Effector memory CD8-positive, alpha-beta T cell (primary cell): ENCODE results near the gene IQCE.

Source experiments
- ATAC-seq: fragments of 150-1000 bp; cut with Tn5 transposase; replicated peaks from 2 replicates; pipeline ENCODE4 v1.10.0; 2021; ENCODE audit warnings: mild to moderate bottlenecking, moderate library complexity
- DNase-seq, 3 experiments: peaks; one replicate each; pipeline ENCODE4 v3.0.0; 2021
- H3K27ac Mint-ChIP-seq, 2 donors: one replicate each; pipeline ENCODE4 v1.8.0; 2022; ENCODE audit warnings: mild to moderate bottlenecking in 2 of 2, mixed read lengths in 2 of 2, moderate library complexity in 2 of 2
- H3K27me3 Mint-ChIP-seq, 2 donors: one replicate each; pipeline ENCODE4 v1.8.0; 2022; ENCODE audit warnings: mixed read lengths in 2 of 2
- H3K36me3 Mint-ChIP-seq: one replicate; pipeline ENCODE4 v1.8.0; 2022; ENCODE audit warnings: mild to moderate bottlenecking, moderate library complexity, mixed read lengths; ENCODE audit not compliant: insufficient read depth
- H3K4me1 Mint-ChIP-seq, 2 donors: one replicate each; pipeline ENCODE4 v1.8.0; 2022; ENCODE audit warnings: low read depth in 2 of 2, mixed read lengths in 2 of 2
- H3K4me3 Mint-ChIP-seq, 2 donors: one replicate each; pipeline ENCODE4 v1.8.0; 2022; ENCODE audit warnings: mild to moderate bottlenecking in 2 of 2, mixed read lengths in 2 of 2, moderate library complexity in 2 of 2
- H3K9me3 Mint-ChIP-seq, 2 donors: one replicate each; pipeline ENCODE4 v1.8.0; 2022; ENCODE audit warnings: mixed read lengths in 2 of 2

The IQCE gene

DNA sequence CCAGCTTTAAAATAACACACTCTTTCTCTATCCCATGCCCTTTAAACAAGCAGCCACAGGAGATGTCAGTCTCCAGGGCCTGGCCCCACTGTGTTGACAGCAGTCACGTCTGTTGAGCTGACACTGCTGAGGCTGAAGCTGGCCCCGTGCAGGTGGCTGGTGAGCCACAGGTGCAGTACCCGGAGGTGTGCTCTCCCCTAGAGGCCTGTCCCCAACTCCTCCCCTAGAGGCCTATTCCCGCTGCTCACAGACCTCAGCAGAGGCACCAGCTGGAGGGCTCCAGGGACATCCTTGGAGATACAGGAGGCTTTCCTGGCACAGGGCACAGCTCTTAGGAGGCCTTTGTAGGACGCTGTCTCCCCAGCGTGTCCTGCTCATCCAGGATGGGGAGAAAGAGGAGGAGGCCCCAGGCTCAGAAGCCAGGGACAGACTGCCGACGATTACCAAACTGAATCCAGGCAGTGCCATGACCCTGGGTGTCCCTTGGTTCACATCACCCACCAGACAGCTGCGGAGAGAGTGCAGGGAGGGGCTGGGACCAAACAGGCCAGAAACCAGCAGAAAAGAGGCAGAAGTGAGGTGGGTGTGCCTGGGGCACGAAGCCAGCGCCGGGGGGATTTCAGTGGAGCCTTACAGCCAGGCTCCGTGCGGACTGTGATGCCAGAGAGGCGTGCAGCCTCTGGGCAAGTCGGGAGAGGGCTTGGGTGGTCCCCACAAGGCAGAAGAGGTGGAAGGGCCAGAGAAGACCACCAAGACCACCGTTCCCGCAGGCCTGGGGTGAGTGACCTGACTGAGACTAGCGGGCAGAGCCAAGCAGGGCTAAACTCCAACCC, 54.5 kb downstream of the IQCE start:
- peaks cover 0 to 10% of the 10 kb centered on the region in 2 donors for H3K4me1 Mint-ChIP-seq
- H3K36me3 Mint-ChIP-seq = no peaks in the 10 kb centered on the region
- ATAC-seq = no peak
- DNase-seq = no peak
- peak overlapping the region in 1 of 2 donors; percentile 28 for H3K27ac Mint-ChIP-seq
- no peaks in the 10 kb centered on the region for H3K9me3 Mint-ChIP-seq
- H3K27me3 Mint-ChIP-seq = peaks cover 6 to 10% of the 10 kb centered on the region in 2 donors
- no peak overlapping the region for H3K4me3 Mint-ChIP-seq

DNA sequence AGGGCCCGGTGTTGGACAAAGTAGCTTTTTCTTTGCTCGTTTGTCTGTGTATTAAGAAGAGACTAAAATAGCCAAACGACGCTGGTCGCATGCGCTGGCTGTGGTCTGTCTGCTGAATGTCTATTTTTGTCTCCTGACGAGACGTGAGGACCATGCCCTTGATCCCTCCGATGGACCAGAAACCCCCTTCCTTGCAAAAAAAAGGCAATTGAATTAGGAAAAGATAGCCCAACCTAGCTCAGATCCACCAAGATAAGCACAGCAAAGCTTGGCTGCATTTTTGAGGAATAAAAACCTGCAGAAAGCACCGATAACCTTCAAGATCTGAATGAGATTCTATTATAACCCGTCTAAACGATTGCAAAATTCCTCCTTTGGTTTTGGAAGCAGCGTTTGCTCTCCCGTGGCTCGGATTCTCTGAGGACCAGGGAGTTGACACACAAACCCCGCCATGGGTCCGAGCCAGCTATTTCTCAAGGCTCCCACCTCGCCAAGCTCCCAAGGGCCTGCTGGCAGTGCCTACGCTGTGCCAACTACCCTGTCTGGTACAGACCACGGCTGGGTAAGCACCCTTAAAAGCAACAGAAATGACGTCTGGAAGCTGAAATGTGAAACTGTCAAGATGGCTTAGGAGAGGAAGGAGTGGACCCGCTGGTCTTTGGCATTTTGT, 55.3 kb downstream of the IQCE start:
- DNase-seq = no peak
- Mint-ChIP-seq H3K4me1 (peaks cover 0 to 8% of the 10 kb centered on the region in 2 donors), H3K27ac (peak overlapping the region in 1 of 2 donors; percentile 28), H3K36me3 (no peaks in the 10 kb centered on the region), H3K4me3 (no peak overlapping the region), H3K9me3 (no peaks in the 10 kb centered on the region), H3K27me3 (peaks cover 6 to 12% of the 10 kb centered on the region in 2 donors)
- no peak for ATAC-seq

DNA sequence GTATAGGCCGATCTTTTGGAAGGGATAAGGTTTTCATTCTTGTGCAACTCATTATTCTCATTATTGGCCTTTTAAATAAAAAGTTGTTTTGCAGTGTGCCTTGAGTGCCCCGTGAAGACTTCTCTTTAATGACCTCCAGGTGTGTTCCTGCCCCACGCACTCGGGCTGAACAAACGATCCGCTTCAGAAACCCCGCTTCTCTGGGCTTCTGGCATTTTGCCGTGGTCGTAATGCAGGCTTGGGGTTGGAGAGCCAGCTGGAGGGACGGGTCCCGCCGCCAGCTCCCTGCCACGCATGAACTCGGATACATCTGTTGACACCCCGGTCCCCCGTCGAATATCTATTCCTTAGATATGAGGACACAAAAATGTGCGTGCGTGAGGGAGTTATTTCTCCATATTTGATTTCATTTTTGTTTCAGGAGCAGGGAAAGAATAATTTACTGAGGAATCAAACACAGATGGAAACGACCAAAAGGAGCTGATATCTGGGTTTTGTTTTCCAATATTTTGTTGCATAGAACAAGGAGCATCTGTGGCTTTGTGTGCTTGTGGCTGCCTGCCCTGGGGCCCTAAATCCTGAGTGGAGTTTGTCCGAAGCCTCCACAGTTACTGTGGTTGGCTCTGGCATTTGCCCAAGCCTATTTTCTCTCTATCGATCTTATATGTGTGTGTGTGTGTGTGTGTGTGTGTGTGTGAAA, 56.0 kb downstream of the IQCE start:
- Mint-ChIP-seq H3K9me3 (no peaks in the 10 kb centered on the region), H3K4me3 (no peak overlapping the region), H3K4me1 (peaks cover 0 to 4% of the 10 kb centered on the region in 2 donors), H3K36me3 (no peaks in the 10 kb centered on the region), H3K27me3 (peaks cover 6 to 12% of the 10 kb centered on the region in 2 donors), H3K27ac (no peak overlapping the region)
- ATAC-seq (no peak), DNase-seq (no peak)

DNA sequence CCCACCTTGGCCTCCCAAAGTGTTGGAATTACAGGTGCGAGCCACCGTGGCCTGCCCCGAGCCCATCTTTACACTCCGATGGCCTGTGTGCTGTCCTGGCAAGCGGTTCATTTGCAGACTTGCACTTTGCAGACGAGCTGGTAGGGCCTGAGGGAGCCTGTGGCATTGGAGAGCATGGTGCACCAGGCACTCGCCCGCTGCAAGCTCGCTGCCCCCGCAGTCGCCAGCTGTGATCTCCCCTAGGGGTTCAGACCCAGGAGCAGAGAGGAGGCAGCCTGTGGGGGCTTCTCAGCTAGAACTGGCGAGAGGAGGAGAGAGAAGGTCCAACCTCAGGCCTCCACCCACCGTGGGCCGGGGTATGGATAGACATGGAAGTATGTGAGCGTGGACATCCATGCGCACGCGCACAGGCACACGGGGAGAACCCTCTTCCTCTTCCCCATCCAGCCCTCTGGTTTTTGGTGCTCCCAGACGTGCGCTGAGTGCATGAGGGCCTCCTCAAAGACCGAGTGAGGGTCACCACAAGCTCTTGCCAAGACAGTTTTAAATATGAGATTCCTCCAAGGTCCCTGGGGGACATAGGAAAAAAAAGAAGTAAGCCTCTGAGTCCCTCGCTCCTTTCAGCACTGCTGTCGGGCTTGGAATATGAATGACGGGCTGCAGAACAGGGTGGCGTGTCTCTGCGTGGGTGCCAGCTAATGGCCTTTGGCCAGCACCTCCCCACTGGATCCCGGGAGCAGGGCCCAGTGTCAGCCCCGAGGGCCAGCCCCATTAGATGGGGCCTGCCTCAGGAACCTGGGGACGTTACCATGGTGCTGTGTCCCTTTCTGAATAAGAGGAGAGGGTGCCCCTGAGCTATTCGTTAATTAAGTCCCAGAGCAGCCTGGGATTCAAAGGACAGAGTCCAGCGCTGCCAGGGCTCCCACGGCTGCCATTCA, 57.9 kb downstream of the IQCE start:
- H3K27me3 Mint-ChIP-seq = peaks cover 6 to 12% of the 10 kb centered on the region in 2 donors
- H3K4me3 Mint-ChIP-seq = no peak overlapping the region
- no peak overlapping the region for H3K27ac Mint-ChIP-seq
- H3K36me3 Mint-ChIP-seq = peaks cover under 1% of the 10 kb centered on the region
- DNase-seq (no peak), ATAC-seq (no peak)
- no peaks in the 10 kb centered on the region for H3K9me3 Mint-ChIP-seq
- H3K4me1 Mint-ChIP-seq = peaks cover 0 to 4% of the 10 kb centered on the region in 2 donors

DNA sequence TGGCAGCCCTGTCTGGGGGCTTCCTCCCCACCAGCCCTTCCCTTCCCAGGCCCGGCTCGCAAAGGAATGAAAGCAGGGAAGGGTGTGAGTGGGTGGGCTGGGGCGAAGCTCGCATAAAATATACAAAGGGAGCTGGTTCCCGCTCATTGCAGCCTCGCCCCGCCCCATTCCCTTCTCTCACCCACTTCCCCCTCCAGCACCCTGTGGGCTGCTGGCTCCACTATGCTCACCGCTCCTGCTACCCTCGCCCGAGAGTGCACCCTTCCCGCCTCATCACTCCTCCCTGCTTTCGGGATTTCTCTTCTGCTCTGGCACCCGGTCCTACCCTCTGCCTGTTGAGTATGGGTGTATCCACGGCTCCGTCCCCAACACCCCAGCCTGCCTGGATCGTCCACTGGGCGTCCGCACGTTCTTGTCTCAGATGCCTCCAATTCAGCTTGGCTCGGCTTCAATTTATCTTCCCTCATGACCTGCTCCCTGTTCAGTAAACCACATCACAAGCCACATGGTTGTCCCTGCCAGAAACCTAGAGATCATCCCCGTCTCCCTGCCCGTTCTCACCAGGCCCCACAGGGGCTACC, 58.6 kb downstream of the IQCE start:
- ATAC-seq = no peak

DNA sequence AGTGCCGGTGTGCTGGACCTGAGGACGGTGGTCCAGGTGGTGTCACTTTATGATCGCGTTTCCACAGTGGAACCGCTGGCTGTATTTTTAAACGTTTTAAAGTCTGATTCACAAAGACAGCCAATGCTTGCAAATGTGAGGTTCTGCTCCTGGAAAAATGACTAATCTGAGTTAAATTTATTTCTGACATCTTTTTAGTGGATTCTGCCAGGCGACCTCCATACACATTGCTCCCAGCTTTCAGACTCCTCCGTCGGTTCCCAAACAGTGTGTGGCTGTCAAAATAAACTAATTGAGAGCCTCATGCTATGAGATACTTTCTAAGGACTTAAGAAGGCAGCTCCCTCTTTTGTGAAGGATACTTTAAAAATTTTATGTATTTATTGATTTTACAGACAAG, 60.3 kb downstream of the IQCE start:
- DNase-seq (no peak), ATAC-seq (no peak)
- H3K4me3 Mint-ChIP-seq = no peak overlapping the region
- peaks cover 6 to 12% of the 10 kb centered on the region in 2 donors for H3K27me3 Mint-ChIP-seq
- peaks cover 3% of the 10 kb centered on the region for H3K36me3 Mint-ChIP-seq
- no peak overlapping the region for H3K27ac Mint-ChIP-seq
- H3K4me1 Mint-ChIP-seq = peaks cover 0 to 4% of the 10 kb centered on the region in 2 donors
- H3K9me3 Mint-ChIP-seq = no peaks in the 10 kb centered on the region

More for the DNA sequence above, 58.6 kb downstream of the IQCE start:
- Mint-ChIP-seq H3K4me3 (no peak overlapping the region), H3K4me1 (peaks cover 0 to 4% of the 10 kb centered on the region in 2 donors), H3K9me3 (no peaks in the 10 kb centered on the region), H3K36me3 (peaks cover 3% of the 10 kb centered on the region), H3K27me3 (peaks cover 6 to 12% of the 10 kb centered on the region in 2 donors), H3K27ac (no peak overlapping the region)
- DNase-seq = no peak

DNA sequence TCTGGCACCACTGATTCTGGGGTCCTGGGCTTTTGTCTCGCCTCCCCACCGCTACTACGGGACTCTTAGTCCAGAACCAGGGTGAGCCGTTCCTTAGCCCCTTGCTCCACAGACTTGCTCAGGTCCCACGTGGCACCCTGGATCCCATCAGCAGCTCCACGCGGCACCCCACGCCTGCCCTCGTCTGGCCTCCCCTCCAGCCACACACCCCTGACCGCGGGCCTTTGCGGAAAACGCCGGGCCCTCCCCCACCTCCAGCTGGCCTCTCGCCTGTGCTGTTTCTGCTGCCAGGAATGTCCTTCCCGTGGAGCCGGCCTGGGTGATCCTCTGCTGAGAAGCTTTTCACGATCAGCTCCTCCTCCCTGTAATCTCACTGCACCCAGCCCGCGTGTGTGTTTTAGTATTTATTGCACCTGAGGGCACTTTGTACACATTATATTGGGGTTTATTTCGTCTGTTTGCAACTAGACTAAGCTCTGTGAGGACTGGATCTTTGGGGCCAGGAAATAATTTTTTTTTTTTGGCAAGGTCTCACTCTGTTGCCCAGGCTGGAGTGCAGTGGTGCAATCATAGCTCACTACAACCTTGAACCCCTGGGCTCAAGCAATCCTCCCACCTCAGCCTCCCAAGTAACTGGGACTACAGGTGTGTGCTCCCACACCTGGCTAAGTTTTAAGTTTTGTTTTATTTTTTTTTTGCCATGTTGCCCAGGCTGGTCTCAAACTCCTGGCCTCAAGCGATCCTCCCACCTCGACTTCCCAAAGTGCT, 62.5 kb downstream of the IQCE start:
- no peak for DNase-seq
- H3K27me3 Mint-ChIP-seq = peaks cover 6 to 12% of the 10 kb centered on the region in 2 donors
- H3K4me3 Mint-ChIP-seq = no peak overlapping the region
- no peak for ATAC-seq
- H3K27ac Mint-ChIP-seq = no peak overlapping the region
- no peaks in the 10 kb centered on the region for H3K9me3 Mint-ChIP-seq
- H3K36me3 Mint-ChIP-seq = peaks cover 3% of the 10 kb centered on the region
- H3K4me1 Mint-ChIP-seq = peaks cover 0 to 4% of the 10 kb centered on the region in 2 donors

DNA sequence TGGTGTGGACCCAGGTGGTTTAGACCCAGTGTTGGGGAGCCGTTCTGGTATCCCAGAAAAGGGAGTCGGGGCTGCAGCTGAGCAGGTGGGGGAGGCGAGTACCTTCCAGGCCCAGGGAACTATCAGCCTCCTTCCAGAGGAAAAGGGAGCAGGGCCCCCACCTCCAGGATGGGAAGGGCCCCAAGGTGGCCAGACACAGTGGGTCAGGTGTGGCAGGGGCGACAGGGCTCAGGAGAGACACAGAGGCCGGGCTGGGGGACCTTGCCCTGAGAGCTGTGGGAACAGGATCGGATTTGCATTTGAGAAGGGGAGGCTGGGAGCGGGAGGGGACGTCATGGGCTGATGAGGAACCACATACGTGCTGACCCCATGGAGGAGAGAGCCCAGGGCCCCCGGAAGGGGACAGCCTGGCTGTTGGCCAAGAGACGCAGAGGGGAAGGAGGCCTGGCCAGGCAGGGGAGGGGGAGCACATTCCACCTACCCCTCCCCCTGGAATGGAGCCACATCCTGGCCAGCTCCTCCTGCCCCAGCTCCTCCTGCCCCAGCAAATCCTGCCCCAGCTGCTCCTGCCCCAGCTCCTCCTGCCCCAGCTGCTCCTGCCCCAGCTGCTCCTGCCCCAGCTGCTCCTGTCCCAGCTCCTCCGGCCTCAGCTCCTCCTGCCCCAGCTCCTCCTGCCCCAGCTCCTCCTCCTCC, 63.3 kb downstream of the IQCE start:
- no peak for ATAC-seq
- Mint-ChIP-seq H3K36me3 (peaks cover 3% of the 10 kb centered on the region), H3K27ac (no peak overlapping the region), H3K4me1 (peaks cover 0 to 4% of the 10 kb centered on the region in 2 donors), H3K27me3 (peaks cover 6 to 19% of the 10 kb centered on the region in 2 donors), H3K9me3 (no peaks in the 10 kb centered on the region), H3K4me3 (no peak overlapping the region)
- no peak for DNase-seq

DNA sequence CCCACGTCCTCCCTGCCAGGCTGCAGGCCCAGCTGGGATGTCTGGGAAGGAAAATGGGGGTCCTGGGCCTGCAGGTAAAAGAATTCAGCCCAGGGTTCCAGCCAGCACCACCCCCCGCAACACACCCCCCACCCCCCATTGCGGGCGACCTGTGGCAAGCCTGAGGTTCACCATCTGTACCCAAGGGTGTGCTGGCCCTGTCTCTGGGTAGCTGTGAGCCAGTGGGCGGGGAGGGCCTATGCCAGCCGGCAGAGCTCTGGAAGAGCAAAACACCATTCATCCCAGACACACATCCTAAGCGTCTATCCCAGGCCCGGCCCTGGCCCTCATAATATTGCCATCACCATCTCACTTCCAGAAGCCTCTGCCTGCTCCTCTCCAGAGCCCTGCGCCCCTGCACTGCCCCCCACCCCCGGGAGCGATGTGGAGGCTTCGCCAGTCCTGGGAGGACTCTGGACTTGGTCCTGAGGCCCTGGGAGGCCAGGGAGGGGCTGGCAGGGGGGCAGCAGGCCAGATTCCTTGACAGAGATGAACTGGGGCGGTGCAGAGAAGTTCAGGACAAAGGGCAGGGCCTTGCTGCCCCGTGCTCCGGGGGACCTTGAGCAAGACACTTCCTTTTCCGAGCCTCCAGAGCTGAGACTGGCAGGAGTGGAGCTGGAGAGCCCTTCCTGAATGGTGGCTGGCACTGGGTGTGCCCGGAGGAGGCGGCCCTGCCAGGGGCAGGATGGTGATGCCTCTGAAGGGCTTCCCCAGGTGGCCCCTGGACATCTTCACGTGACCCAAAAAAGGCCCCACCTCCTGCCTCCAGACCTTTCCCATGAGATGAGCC, 64.3 kb downstream of the IQCE start:
- ATAC-seq (no peak), DNase-seq (no peak)
- Mint-ChIP-seq H3K4me3 (no peak overlapping the region), H3K27ac (no peak overlapping the region), H3K4me1 (no peaks in the 10 kb centered on the region), H3K36me3 (peaks cover 3% of the 10 kb centered on the region), H3K9me3 (no peaks in the 10 kb centered on the region), H3K27me3 (peaks cover 3 to 20% of the 10 kb centered on the region in 2 donors)

DNA sequence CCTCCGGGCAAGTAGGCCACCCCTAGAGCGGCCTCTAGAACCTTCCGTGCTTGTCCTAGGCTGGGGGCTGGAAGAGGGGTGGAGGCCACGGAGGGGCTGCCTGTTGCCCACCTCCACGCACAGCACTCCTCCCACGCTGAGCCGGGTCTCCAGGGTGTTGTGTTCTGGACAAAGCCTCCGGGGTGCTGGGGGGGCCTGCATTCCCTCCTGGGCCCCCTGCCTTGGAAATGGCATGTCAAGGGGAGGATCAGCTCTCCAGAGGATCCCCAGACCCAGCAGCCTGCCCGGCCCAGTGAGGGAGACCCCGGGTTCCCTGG, 64.9 kb downstream of the IQCE start:
- Mint-ChIP-seq H3K9me3 (no peaks in the 10 kb centered on the region), H3K4me1 (no peaks in the 10 kb centered on the region), H3K27me3 (peaks cover 0 to 16% of the 10 kb centered on the region in 2 donors), H3K4me3 (no peak overlapping the region), H3K27ac (no peak overlapping the region), H3K36me3 (peaks cover 3% of the 10 kb centered on the region)
- no peak for DNase-seq
- ATAC-seq = no peak

DNA sequence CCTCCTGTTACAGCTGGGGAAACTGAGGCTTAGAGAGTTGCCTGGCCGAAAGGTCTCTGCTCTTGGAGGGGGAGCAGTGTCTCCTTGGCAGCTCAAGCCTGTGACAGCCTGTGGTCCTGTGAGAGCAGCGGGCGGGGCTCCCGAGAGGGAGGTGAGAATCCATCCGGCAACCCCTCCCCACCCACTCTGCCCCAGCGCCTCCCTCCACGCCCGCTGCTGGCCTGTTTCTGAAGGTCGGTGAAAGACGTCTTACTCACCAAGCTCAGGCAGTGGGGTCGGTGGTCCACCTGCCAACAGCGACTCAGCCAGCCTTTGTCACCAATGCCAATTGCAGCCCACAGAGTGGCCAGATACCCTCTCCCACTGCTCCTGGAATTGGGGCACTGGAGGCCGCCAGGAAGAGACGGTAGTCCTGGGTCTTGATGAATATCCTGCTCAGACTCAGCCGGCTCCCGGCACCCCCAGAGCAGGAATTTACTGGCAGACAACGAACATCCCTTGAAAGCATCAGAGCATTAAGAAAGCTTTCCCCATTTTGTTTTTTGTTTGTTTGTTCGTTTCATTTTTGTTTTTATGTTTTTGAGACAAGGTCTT, 65.6 kb downstream of the IQCE start:
- H3K9me3 Mint-ChIP-seq = no peaks in the 10 kb centered on the region
- H3K4me3 Mint-ChIP-seq = no peak overlapping the region
- peaks cover 6% of the 10 kb centered on the region for H3K36me3 Mint-ChIP-seq
- ATAC-seq (no peak), DNase-seq (no peak)
- no peaks in the 10 kb centered on the region for H3K4me1 Mint-ChIP-seq
- H3K27me3 Mint-ChIP-seq = peaks cover 0 to 16% of the 10 kb centered on the region in 2 donors
- H3K27ac Mint-ChIP-seq = no peak overlapping the region
